Stomach smooth muscle (tissue), 2 donors: Measurements from ENCODE around the gene KCNK4.

ENCODE experiments used
- H3K27ac ChIP-seq: one replicate; pipeline ENCODE4 v1.7.0; 2013; ENCODE audit warnings: mild to moderate bottlenecking, low read length, inconsistent platforms
- H3K27me3 ChIP-seq, 2 donors: one replicate each; pipeline ENCODE4 v1.7.0; 2013; ENCODE audit warnings: low read length in 2 of 2; ENCODE audit not compliant: insufficient read depth in 2 of 2, control insufficient read depth in 1 of 2
- H3K36me3 ChIP-seq, 2 donors: one replicate each; pipeline ENCODE4 v1.7.0; 2013; ENCODE audit warnings: low read length in 2 of 2; ENCODE audit not compliant: control insufficient read depth in 2 of 2, insufficient read depth in 2 of 2
- H3K4me1 ChIP-seq: one replicate; pipeline ENCODE4 v1.7.0; 2013; ENCODE audit warnings: low read length; ENCODE audit not compliant: control insufficient read depth, insufficient read depth
- H3K4me3 ChIP-seq, 2 donors: one replicate each; pipeline ENCODE4 v1.7.0; 2013; ENCODE audit warnings: low read length in 2 of 2
- H3K9ac ChIP-seq, 2 donors: one replicate each; pipeline ENCODE4 v1.7.0; 2013; ENCODE audit warnings: low read length in 2 of 2, mild to moderate bottlenecking in 1 of 2
- H3K9me3 ChIP-seq, 2 donors: one replicate each; pipeline ENCODE4 v1.7.0; 2013; ENCODE audit warnings: low read length in 2 of 2; ENCODE audit not compliant: control insufficient read depth in 2 of 2
- donor health status: healthy.
- donor health status: Pancreatic carcinoma.

Gene KCNK4

DNA sequence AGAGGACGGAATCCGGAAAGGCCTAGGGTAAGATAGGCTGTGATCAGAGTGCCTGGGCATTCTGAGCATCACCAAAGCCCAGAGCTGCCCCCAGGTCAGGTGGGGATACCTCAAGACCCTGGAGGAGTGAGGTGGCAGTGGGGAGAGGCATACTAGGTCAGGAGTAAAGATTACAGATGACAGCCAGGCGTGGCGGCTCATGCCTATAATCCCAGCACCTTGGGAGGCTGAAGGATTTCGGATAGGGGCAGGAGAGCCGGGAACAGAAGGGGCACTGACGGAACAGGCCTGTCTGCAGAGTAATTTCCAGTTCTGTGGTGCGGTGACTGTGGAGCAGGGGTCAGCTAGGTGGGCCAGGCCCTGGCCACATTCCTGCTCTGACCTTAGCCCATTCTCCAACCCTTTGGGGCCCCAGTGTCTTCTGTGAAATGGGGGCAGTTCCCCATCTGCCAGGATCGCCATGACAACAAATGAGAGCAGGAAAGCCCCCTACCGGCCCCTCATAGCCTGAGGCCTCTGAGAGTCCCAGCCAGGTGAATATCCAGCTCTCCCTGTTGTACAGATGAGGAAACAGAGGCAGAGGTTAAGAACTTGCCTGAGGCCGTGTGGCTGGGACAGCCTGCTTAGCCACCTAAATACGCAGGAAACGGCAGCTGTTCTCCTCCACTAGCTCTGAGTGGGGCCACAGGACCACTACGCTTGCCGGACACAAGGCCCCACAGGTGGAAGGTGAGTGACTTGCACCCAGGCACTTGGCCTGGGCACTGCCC lies 15.9 kb upstream of the KCNK4 start:
- H3K4me1 ChIP-seq, result peaks cover 13% of the 10 kb centered on the region
- no peak overlapping the region for H3K27ac ChIP-seq
- peaks cover 11 to 17% of the 10 kb centered on the region in 2 donors for H3K36me3 ChIP-seq
- no peak overlapping the region for H3K9ac ChIP-seq
- no peak overlapping the region for H3K4me3 ChIP-seq
- H3K27me3 ChIP-seq, result no peaks in the 10 kb centered on the region
- H3K9me3 ChIP-seq, result no peaks in the 10 kb centered on the region

DNA sequence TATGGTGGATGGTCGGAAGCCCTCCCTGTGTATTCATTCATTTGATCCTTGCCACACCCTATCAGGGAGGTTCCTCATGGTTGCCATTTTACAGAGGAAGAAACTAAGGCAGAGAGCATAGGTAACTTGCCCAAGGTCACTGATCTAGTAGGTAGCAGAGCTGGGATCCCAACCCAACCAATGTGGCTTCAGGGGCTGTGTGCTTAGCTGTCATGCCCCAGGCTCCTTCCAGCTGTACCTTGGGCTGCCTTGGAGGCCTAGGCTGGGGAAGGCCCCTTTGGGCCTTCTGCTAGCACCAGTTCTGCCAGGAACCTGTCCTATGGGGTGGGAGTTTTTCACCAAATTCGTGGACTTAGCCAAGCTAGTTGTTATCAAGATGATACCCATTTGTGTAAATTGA lies 15.3 kb upstream of the KCNK4 start:
- Histone ChIP-seq H3K9me3 (no peaks in the 10 kb centered on the region), H3K27me3 (no peaks in the 10 kb centered on the region), H3K4me1 (peaks cover 8% of the 10 kb centered on the region), H3K9ac (no peak overlapping the region), H3K4me3 (no peak overlapping the region), H3K36me3 (peaks cover 11 to 17% of the 10 kb centered on the region in 2 donors), H3K27ac (no peak overlapping the region)

DNA sequence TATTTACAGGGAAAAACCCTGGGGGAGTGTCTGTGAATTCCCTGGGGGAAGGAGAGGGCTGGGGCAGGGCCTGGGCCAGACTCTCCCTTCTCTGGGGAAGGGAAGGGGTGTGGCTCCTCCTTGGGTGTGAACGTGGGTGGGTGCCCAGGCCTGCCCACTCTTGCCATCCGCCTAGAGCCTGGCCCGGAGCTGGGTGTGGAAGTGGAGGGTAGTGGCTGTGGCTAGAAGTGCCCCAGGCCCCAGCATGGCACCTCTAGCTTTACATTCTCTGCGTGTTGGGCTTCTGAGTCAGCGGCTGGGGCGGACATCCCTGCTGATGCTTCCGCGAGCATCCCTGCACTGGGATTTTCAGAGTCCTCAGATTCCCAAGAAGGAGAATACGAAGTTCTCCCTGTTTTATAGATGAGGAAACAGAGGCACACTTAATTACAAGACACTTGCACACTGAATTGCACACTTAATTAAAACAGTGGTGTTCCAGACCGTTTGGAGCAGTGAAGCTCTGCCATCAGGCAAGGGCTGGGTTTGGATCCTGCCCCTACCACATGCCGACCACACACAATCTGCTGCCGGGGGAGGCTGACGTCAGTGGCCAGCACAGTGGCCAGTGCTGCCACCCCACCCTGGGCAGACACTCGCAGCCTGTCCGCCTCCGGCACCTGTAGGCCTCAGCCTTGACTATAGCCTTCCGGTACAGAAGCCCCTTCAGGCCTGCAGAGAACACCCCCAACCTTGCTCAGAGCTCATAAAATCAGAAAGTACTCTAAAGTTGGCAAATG lies 14.3 kb upstream of the KCNK4 start:
- peaks cover 14 to 17% of the 10 kb centered on the region in 2 donors for H3K36me3 ChIP-seq

DNA sequence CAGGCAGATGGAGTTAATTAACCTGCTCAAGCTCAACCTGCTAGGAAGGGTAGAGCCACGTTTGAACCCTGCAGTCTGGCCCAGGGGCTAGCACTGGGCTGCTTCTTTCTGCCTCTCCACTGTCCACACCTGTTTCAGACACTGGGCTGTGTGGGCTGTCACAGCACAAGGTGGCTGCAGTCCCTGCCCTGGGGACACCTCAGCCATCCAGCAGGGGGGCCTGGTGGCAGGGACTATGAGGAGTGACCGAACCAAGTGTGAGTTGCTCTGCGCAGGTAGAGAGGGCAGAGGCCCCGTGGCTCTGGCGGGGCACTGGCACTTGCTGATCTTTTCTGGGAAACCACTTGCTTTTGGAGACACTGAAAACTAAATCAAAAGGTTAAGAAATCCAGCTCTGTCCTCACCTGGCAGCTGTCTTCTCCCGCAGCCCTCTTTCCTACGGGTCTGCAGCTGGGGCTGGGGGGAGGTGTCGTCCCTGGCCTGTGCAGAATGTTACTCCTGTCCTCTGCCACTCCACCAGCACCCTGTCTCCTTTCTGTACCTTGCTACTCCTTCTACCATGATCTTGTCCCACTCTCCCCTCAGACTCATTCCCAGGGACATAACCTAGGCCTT lies 12.4 kb upstream of the KCNK4 start:
- Histone ChIP-seq H3K9me3 (no peaks in the 10 kb centered on the region), H3K9ac (no peak overlapping the region), H3K27me3 (no peaks in the 10 kb centered on the region), H3K4me1 (peaks cover 14% of the 10 kb centered on the region), H3K36me3 (peaks cover 20 to 21% of the 10 kb centered on the region in 2 donors), H3K4me3 (no peak overlapping the region), H3K27ac (no peak overlapping the region)

More for the DNA sequence above, 14.3 kb upstream of the KCNK4 start:
- Histone ChIP-seq H3K27me3 (no peaks in the 10 kb centered on the region), H3K4me3 (no peak overlapping the region), H3K27ac (no peak overlapping the region), H3K9me3 (no peaks in the 10 kb centered on the region), H3K9ac (no peak overlapping the region), H3K4me1 (peaks cover 5% of the 10 kb centered on the region)

DNA sequence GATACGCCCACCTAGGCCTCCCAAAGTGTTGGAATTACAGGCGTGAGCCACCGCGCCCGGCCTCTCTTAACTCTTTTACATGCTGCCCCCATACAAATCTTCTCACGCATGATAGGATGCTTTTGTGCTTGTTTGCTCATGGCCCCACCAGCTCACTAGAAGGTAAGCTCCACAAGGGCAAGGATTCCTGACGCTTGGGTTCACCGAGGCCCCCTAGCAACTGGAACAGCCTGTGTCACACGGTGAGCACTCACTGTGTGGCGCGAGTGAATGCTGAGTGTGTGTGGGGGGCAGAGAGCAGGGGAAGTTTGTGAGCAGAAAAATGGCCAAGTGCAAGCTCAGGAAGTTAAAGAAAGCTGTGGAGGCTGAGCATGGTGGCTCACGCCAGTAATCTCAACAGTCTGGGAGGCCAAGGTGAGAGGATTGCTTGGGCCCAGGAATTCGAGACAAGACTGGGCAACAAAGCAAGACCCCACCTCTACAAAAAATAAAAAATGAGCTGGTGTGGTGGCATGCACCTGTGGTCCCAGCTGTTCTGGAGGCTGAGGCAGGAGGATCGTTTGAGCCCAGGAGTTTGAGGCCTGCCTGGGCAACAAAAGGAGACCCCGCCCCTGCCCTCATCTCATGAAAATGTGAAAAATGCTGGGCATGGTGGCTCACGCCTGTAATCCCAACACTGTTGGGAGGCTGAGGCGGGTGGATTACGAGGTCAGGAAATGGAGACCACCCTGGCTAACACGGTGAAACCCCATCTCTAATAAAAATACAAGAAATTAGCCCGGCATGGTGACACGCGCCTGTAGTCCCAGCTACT lies 8.9 kb upstream of the KCNK4 start:
- Histone ChIP-seq H3K27me3 (no peaks in the 10 kb centered on the region), H3K27ac (no peak overlapping the region), H3K4me1 (peaks cover 28% of the 10 kb centered on the region), H3K4me3 (no peak overlapping the region), H3K9me3 (no peaks in the 10 kb centered on the region), H3K9ac (peak overlapping the region in 1 of 2 donors; percentile 29), H3K36me3 (peaks cover 9 to 15% of the 10 kb centered on the region in 2 donors)

DNA sequence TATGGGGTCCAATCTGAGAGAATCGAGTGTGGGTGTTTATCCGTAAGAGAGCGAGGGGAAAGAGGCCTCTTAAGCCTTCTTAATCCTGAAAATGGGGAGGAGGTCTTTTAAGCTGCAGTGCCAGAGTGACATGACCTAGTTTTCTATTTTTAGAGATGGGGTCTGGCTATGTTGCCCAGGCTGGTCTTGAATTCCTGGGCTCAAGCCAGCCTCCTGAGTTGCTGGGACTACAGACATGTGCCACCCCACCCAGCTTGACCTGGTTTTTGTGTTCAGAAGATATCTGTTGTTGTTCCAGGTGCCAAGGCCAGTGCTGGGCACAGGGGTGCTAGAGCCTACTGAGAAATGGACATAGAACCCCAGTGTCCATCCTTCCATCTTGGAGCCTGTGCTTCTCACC lies 8.0 kb upstream of the KCNK4 start:
- peaks cover 7 to 15% of the 10 kb centered on the region in 2 donors for H3K36me3 ChIP-seq
- peak overlapping the region; percentile 18 for H3K27ac ChIP-seq
- H3K9me3 ChIP-seq, result no peaks in the 10 kb centered on the region
- peaks cover 28% of the 10 kb centered on the region for H3K4me1 ChIP-seq
- H3K4me3 ChIP-seq, result peak overlapping the region in 1 of 2 donors; percentile 93
- H3K9ac ChIP-seq, result peak overlapping the region; percentile 23 to 95
- H3K27me3 ChIP-seq, result no peaks in the 10 kb centered on the region

DNA sequence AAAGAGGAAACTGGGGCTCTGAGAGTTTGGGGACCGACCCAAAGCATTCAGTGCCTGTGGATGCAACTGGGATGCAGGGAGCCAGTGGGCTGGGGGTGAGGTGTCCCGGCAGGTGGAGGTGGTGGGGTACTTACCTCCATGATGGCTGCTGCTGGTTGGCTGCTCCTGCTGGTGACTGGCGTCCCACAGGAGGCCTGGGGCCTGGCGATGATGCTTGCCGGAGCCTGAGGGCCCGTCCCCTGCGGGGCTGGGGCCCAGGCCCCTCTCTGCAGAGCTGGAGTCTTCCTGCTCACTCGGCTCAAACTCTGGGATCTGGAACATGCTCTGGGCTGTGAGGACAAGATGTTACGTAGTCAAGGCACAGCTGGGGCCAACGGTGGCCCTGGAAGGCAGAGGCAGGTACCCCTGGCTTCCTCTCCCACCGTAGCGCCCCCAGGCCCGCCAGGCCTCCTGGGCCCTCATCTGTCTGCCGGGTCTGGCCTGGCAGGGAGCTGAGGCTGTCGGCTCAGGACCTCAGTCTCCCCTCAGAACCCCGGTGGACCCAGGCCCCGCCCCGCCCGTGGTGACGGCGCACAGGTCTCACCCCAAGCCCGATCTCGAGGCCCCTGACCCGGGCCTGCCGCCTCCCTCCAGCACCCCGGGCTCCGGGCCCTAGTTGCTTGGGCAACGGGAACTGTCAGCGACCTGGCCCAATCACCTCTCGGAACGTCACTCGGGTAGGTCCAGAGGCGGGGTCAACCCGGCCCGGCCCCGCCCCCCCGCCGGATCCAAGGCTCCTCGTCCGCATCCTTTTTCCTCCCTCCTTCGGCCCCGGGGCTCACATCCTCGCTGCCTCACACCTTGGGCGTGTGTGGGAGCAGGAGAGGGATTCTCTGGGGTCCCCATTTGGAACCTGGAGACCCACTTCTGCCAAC lies 6.8 kb upstream of the KCNK4 start, which contains the start of gene BAD:
BAD (minus strand) TSS at position 618 of the 914 bp plus-strand sequence; CDS start at position 321, 297 bp downstream.
- peak within 1 kb of the TSS; percentile 96 for H3K27ac ChIP-seq
- no peaks in the 10 kb centered on the region for H3K27me3 ChIP-seq
- H3K36me3 ChIP-seq, result peaks cover 4 to 10% of the 10 kb centered on the region in 2 donors
- H3K4me1 ChIP-seq, result peaks cover 28% of the 10 kb centered on the region
- no peaks in the 10 kb centered on the region for H3K9me3 ChIP-seq
- peak within 1 kb of the TSS; percentile 93 to 96 for H3K4me3 ChIP-seq
- H3K9ac ChIP-seq, result peak within 1 kb of the TSS; percentile 95 to 98

DNA sequence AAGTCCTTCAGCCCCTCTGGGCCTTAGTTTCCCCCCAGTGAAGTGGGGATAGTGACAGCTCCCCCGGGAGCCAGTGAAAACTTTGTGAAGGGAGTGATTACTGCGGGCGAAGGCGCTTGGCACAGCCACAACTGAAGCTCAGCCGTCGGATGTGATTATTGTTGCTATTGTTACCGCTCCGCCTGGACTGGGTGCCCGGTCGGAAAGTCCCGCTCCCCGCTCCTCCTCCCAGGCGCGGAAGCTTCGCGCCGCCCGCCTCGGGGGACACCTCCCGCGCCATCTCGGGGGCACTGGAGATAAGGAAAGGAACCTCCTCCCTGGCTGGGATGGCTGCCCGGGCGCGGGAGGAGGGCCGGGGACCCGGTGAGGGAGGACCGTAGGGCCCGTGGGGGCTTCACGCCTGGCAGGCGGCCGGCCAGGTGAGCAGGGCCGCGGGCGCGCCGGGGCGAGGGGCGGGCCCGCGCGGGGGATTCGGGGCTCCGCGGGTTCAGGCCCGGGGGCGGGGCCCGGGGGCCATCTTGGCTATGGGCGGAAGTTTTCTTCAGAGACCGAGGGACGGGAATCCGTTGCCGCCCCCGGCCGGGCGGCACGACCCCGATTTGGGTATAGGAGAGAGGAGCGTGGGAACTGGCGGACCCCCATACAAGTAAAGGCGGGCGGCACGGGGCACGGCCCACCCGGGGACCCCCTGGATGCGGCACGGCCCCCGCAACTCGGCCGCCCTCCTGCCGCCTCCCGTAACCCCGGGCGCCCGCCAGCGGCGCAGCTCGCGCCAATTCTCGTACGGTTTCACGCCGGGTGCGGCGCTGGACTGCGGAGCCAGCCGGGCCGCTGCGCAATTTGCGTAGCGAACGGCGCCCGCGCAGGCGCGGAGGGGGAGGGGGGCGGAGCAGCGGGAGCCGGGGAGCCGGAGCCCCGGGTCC lies 5.9 kb upstream of the KCNK4 start, which contains the start of gene GPR137:
GPR137 (plus strand) TSS at position 887 of the 923 bp plus-strand sequence. CDS start 677 bp downstream, outside the sequence.
- peak within 1 kb of the TSS; percentile 89 to 98 for H3K9ac ChIP-seq
- H3K4me1 ChIP-seq, result peaks cover 28% of the 10 kb centered on the region
- peak within 1 kb of the TSS; percentile 96 for H3K27ac ChIP-seq
- peaks cover under 1 to 3% of the 10 kb centered on the region in 2 donors for H3K27me3 ChIP-seq
- peak within 1 kb of the TSS; percentile 93 to 96 for H3K4me3 ChIP-seq
- peaks cover 4 to 10% of the 10 kb centered on the region in 2 donors for H3K36me3 ChIP-seq
- no peaks in the 10 kb centered on the region for H3K9me3 ChIP-seq
